HG03159 (cell line): ENCODE results near the gene TMOD3.
A peak's percentile ranks its signal among the peaks of the same experiment; 100 is the strongest.

ENCODE experiments used
- ATAC-seq: cut with Tn5 transposase; IDR thresholded peaks from one replicate; pipeline ENCODE4 v1.9.1; 2021; ENCODE audit warnings: mild to moderate bottlenecking, moderate library complexity; ENCODE audit not compliant: unreplicated experiment

TMOD3 gene

GRCh38 chr15:51825698-51826097 lies 3.8 kb upstream of the TMOD3 start:
- ATAC-seq: no peak

- ATAC-seq: no peak
These were observed 655 bp upstream of the TMOD3 start for GRCh38 chr15:51828621-51829375.

GRCh38 chr15:51830276-51830806 lies 888 bp downstream of the TMOD3 start:
- ATAC-seq: peak; percentile 3

- ATAC-seq: no peak
These were observed 4.3 kb downstream of the TMOD3 start for GRCh38 chr15:51833772-51834171.

- ATAC-seq: no peak
These were observed 8.4 kb downstream of the TMOD3 start for GRCh38 chr15:51837792-51838251.

- no peak for ATAC-seq
These were observed 8.8 kb downstream of the TMOD3 start for GRCh38 chr15:51838270-51838669.

- ATAC-seq: no peak
These were observed 11.2 kb downstream of the TMOD3 start for GRCh38 chr15:51840692-51841091.

GRCh38 chr15:51841406-51842040 lies 12.1 kb downstream of the TMOD3 start:
- ATAC-seq: no peak

- no peak for ATAC-seq
These were observed 12.8 kb downstream of the TMOD3 start for GRCh38 chr15:51842265-51842664.

- ATAC-seq: no peak
These were observed 13.6 kb downstream of the TMOD3 start for GRCh38 chr15:51842852-51843737.

GRCh38 chr15:51844747-51845426 lies 15.4 kb downstream of the TMOD3 start:
- no peak for ATAC-seq

- ATAC-seq: no peak
These were observed 16.6 kb downstream of the TMOD3 start for GRCh38 chr15:51846066-51846462.

- no peak for ATAC-seq
These were observed 17.2 kb downstream of the TMOD3 start for GRCh38 chr15:51846463-51847230.

- no peak for ATAC-seq
These were observed 19.4 kb downstream of the TMOD3 start for GRCh38 chr15:51848811-51849210.

GRCh38 chr15:51849860-51850259 lies 20.4 kb downstream of the TMOD3 start:
- ATAC-seq: no peak

GRCh38 chr15:51853998-51854397 lies 24.5 kb downstream of the TMOD3 start:
- ATAC-seq: no peak

GRCh38 chr15:51855612-51856011 lies 26.2 kb downstream of the TMOD3 start:
- ATAC-seq: no peak

- no peak for ATAC-seq
These were observed 27.4 kb downstream of the TMOD3 start for GRCh38 chr15:51856714-51857380.
